ENCODE data around the gene LRRC36. TPM values are rescaled to one million over a fixed set of nuclear protein-coding genes. Genes with fewer than 3 reads are reported as not detected.

LRRC36 gene
- total and polyA plus RNA-seq, 2 of the 13 experiments (the other 11 are each of a cell fraction or from before 2014, with no cell fraction given) = 0.12 to 0.15 TPM

- TF ChIP-seq ZBTB20 (CRISPR knock-in tag; IDR thresholded peaks at IDR 0.05; ENCODE audit: borderline replicate concordance, low read depth) (no peak), FOSL1 (CRISPR knock-in tag; IDR thresholded peaks at IDR 0.05; ENCODE audit: borderline replicate concordance) (no peak), ZNF619 (CRISPR knock-in tag; IDR thresholded peaks at IDR 0.05) (no peak), RAD51 (IDR thresholded peaks at IDR 0.05; ENCODE audit: borderline replicate concordance) (no peak), IRF1 (CRISPR knock-in tag; IDR thresholded peaks at IDR 0.05; ENCODE audit: low read depth) (no peak), POLR2A (IDR thresholded peaks at IDR 0.05; ENCODE audit: insufficient read depth in 1 of 2, low read depth in 2 of 2, low read length in 2 of 2) (no peak)
These were observed 8.8 kb upstream of the LRRC36 start (continued) for GRCh38 chr16:67317853-67318252.

- no peaks in the 10 kb centered on the region for H3K79me2 ChIP-seq (ENCODE audit: insufficient read depth, low read length)
- no peak for FAIRE-seq
- intact Hi-C loops (cut with micrococcal nuclease; ENCODE audit: unreplicated experiment) = loop anchor here (2.0 kb wide), 2 partner anchors 67 to 91 kb away; partner anchors contain the start of genes TPPP3 and ZDHHC1
- H2AFZ ChIP-seq (ENCODE audit: low read length) = no peak overlapping the region
- no peak for ATAC-seq
- H3K4me2 ChIP-seq (ENCODE audit: low read depth, low read length) = peak overlapping the region; percentile 96
- POLR2A ChIA-PET = interaction anchor here (0.9 to 1.2 kb wide), 3 partner anchors 45 to 155 kb away, joined by 3 read pairs; partner anchors contain the start of genes ATP6V0D1 and HSD11B2
- 28% methylated on average over 11 of the region's 11 CpGs for WGBS (ENCODE audit: low lambda C conversion rate)
- BruUV-seq (replicated peaks) = no TSS peak
- CTCF ChIA-PET (ENCODE audit: low intra/inter-chr PET ratio, low total read pairs) = interaction anchor here (1.1 to 2.8 kb wide), 4 partner anchors 38 to 140 kb away, joined by 3 to 13 read pairs (median 8); partner anchors contain the start of gene TPPP3
- in situ Hi-C loops (cut with HindIII; ENCODE audit: extremely low pct_ligation_motif_present, low pct_unique_long_range_greater_than_20kb) = no loop called here
- no peaks in the 10 kb centered on the region for H3K9me3 ChIP-seq (ENCODE audit: low read length)
- no peak for DNase-seq (ENCODE audit: low spot score)
- no peak overlapping the region for H3K27ac ChIP-seq (ENCODE audit: extremely low read length, insufficient read depth, low read length)
- peaks cover 23% of the 10 kb centered on the region for H3K4me1 ChIP-seq (ENCODE audit: insufficient read depth, low read length)
- H3K4me3 ChIP-seq (replicated peaks in 1 of 3; ENCODE audit: insufficient read depth in 1 of 3, low read depth in 2 of 3, low read length in 3 of 3) = peak overlapping the region; percentile 53 to 73 (median 59)
- H3K9ac ChIP-seq (ENCODE audit: insufficient read depth, low read depth, low read length) = peak overlapping the region; percentile 49
- H4K20me1 ChIP-seq (ENCODE audit: insufficient read depth, low read length) = no peaks in the 10 kb centered on the region
- H3K36me3 ChIP-seq (replicated peaks in 1 of 2; ENCODE audit: control insufficient read depth in 1 of 2, insufficient read depth in 2 of 2, low read length in 2 of 2) = no peaks in the 10 kb centered on the region
- peaks cover 0 to 4% of the 10 kb centered on the region in 2 experiments; a peak in 4 of 5 replicates for H3K27me3 ChIP-seq (ENCODE audit: control insufficient read depth in 1 of 2, insufficient read depth in 2 of 2, low read length in 2 of 2)
- TF ChIP-seq ZNF772 (CRISPR knock-in tag; IDR thresholded peaks at IDR 0.05) (peak; percentile 43; the same call in 1 of the 2 replicates), ZNF788 (CRISPR knock-in tag; IDR thresholded peaks at IDR 0.05; ENCODE audit: borderline replicate concordance) (0 out of 2 replicates have a peak, but pooled peaks have one; percentile 4), CREBL2 (CRISPR knock-in tag; IDR thresholded peaks at IDR 0.05; ENCODE audit: borderline replicate concordance) (0 out of 2 replicates have a peak, but pooled peaks have one; percentile 11), PHB2 (IDR thresholded peaks at IDR 0.05; ENCODE audit: partially characterized antibody) (no peak), ZNF747 (CRISPR knock-in tag; IDR thresholded peaks at IDR 0.05; ENCODE audit: borderline replicate concordance) (0 out of 2 replicates have a peak, but pooled peaks have one; percentile 39), SNAPC4 (CRISPR knock-in tag; IDR thresholded peaks at IDR 0.05) (0 out of 2 replicates have a peak, but pooled peaks have one; percentile 30), MEIS1 (CRISPR knock-in tag; IDR thresholded peaks at IDR 0.05; ENCODE audit: borderline replicate concordance) (0 out of 2 replicates have a peak, but pooled peaks have one; percentile 1), HINFP (CRISPR knock-in tag; IDR thresholded peaks at IDR 0.05; ENCODE audit: low read depth) (no peak), ELF4 (CRISPR knock-in tag; IDR thresholded peaks at IDR 0.05; ENCODE audit: borderline replicate concordance) (0 out of 2 replicates have a peak, but pooled peaks have one; percentile 34)
These were observed 522 bp upstream of the LRRC36 start for GRCh38 chr16:67326115-67326471.
